ENCODE data around the gene DLK1. TPM values are rescaled to one million over a fixed set of nuclear protein-coding genes. Genes with fewer than 3 reads are reported as not detected.

The DLK1 gene
- total RNA-seq, 1 donor from 2014 or later = 1.2 TPM

DNA sequence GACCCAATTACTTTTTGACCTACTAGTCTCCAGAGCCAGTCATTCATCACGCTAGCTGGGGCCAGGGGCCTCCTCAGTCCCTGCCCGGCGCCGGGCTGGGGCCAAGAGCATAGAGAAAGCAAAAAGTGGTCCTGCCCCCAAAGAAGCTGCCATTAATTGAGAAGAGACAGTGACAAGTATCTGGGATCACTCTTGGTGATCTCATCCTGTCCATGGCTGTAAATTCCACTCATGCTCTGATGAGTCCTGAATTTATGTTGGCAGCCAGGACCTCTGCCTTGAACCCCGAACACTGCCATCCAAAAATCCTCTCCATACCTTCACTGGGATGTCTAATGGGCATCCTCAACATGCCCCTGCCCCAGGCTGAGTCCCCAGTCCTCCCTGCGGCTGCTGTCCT lies 34.4 kb upstream of the DLK1 start:
- intact Hi-C loops (cut with DNase I) = no loop called here
- DNase-seq (ENCODE audit: low spot score) = no peak

GRCh38 chr14:100692859-100693558 lies 33.7 kb upstream of the DLK1 start:
- no peak for DNase-seq (ENCODE audit: low spot score)
- intact Hi-C loops (cut with DNase I) = no loop called here

GRCh38 chr14:100693877-100694578 lies 32.7 kb upstream of the DLK1 start:
- DNase-seq (ENCODE audit: low spot score) = no peak
- intact Hi-C loops (cut with DNase I) = no loop called here

DNA sequence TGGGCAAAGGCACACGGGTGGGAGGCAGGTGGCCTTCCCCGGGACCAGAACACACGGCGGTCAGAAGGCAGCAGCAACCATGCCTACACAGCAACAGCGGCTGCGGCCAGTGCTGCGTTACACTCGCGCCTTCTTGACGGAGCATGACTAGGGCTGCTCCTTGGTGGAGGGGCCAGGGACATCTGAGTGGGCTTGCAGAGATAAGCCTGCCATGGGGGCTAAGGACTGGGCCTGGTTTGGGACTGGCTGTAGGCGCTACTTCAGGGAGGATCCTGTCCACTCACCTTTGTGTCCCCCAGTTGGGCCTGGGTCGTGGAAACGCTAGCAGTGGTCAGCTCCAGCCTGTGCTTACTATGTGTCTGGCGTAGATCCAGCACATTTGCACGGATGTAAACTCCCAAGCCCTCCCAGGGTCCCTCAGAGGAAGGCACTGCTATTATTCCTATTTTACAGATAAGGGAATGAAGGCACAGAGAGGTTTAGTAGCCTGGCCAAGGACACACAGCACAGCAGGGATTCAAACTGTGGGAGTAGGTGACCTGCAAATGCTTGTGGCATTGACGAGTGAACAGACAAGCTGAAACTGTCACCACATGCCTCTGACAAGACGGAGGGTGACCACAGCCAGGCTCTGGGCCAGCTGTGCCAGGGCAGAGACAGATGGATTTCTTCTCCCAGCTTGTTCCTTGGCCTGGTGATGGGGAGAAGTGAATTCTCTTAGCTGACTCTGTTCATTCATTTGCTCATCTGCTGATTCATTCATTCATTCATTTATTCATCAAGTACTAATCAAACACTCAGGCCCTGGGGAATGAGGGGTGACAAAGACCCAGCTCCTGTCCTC lies 31.9 kb upstream of the DLK1 start:
- intact Hi-C loops (cut with DNase I) = no loop called here
- no peak for DNase-seq (ENCODE audit: low spot score)

- DNase-seq (ENCODE audit: low spot score) = no peak
- intact Hi-C loops (cut with DNase I) = no loop called here
Observed at GRCh38 chr14:100695423-100695738, 31.3 kb upstream of the DLK1 start.

- intact Hi-C loops (cut with DNase I) = no loop called here
- DNase-seq (ENCODE audit: low spot score) = no peak
Observed at GRCh38 chr14:100696008-100696407, 30.7 kb upstream of the DLK1 start.

DNA sequence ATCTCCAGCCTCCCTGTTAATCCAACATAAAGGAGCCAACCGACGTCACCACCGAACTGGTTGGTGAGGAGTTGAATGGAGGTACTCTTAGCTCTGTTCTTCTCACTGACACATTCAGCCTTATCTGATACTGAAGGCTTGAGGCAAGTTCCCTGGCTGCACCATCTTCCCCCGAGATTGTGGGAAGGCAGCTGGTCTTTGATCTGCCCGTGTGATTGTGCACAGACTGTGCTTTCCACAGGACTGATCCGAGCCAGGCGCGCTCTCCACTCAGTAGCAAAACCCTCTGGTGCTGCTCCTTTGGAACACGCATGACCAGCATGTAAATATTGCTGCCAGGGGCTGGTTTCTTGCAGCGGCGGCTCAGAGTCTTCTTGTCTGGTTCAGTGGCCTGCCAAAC lies 30.1 kb upstream of the DLK1 start:
- intact Hi-C loops (cut with DNase I) = no loop called here
- no peak for DNase-seq (ENCODE audit: low spot score)

DNA sequence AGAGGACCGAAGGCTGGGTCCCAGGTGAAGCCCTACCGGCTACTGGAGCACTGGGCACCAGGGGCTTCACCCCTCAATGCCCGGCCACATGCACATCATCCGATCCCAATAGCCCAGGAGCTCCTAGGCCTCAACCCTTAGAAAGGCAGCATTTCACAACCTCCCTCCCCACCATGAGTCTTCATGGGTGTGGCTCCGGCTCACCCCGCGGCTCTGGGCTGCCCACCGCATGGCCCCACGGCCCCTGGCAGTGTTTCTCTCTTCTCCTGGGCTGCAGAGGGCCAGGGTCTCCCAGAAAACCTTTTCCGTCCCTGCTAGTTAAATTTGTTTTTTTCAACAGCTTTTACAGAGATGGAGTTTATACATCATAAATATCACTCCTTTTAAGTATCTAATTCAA lies 28.6 kb upstream of the DLK1 start:
- DNase-seq (ENCODE audit: low spot score) = no peak
- intact Hi-C loops (cut with DNase I) = no loop called here

GRCh38 chr14:100698666-100699448 lies 27.8 kb upstream of the DLK1 start:
- intact Hi-C loops (cut with DNase I) = no loop called here
- DNase-seq (ENCODE audit: low spot score) = no peak

DNA sequence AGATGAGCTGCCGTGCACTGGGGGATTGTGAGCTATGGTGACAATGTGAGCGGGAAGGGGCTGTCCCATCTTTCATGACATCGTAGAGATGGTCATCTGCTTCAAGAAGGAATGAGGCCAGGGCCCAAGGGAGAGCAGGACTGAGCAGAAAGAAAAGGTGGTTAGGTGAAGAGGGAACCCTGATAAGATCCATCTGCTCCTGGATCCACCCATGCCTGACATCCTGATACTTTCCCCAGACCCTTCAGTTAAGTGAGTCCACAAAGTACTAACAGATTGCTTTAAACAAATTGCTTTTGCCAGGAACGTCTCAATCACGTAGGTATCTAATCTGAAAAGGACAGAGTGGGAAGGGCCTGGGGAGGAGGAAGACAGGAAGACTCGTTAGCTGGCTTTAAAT lies 25.4 kb upstream of the DLK1 start:
- intact Hi-C loops (cut with DNase I) = no loop called here

GRCh38 chr14:100702590-100702989 lies 24.1 kb upstream of the DLK1 start:
- intact Hi-C loops (cut with DNase I) = no loop called here
- DNase-seq (ENCODE audit: low spot score) = no peak

More for the DNA sequence above, 25.4 kb upstream of the DLK1 start:
- DNase-seq (ENCODE audit: low spot score) = no peak

- no peak for DNase-seq (ENCODE audit: low spot score)
- intact Hi-C loops (cut with DNase I) = no loop called here
Observed at GRCh38 chr14:100703386-100704220, 23.1 kb upstream of the DLK1 start.

GRCh38 chr14:100706200-100706599 lies 20.5 kb upstream of the DLK1 start:
- intact Hi-C loops (cut with DNase I) = no loop called here
- DNase-seq (ENCODE audit: low spot score) = no peak

- intact Hi-C loops (cut with DNase I) = no loop called here
- no peak for DNase-seq (ENCODE audit: low spot score)
Observed at GRCh38 chr14:100706860-100707259, 19.8 kb upstream of the DLK1 start.

DNA sequence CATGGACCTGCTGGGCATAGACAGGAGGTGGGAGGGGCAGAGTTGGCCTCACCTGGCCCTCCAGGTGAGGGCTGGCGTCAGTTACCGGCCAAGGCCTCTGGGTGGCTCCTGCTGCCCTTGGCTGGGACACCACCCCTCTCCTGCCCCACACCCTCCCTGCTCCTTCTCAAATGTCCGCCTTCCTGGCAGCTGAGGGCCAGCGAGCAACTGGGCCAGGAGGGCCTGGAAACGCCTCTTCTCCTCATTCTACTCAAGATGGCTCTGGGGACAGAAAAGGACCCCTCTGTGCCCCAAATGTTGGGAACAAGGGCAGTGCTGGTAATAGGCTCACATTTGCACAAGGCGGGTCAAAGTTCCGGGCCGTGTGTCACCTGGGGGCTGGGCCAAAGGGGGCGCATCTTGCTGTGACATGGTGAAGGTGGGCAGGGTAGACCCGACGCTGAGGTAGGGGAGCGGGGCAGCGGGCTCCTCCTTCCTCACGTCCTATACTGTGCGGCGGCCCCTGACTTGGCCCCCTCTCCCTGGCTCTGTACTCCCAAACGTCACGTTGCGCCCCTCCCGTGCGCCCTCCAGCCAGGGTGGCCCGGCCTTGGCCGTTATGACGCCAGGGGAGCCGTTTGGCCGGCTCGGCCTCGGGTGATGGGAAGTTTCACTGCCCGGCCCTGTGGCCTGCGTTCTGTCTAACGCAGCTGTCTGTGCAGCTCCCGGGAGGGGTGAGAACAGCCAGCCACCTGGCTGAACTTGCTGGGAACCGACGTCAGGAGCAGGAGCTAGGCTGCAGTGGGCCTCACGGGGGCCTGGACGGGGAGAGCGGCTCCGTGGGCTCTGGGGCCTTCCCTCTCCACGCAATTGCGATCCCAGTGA lies 18.0 kb upstream of the DLK1 start:
- no peak for DNase-seq (ENCODE audit: low spot score)
- intact Hi-C loops (cut with DNase I) = no loop called here

- intact Hi-C loops (cut with DNase I) = no loop called here
- DNase-seq (ENCODE audit: low spot score) = no peak
Observed at GRCh38 chr14:100709289-100710284, 17.1 kb upstream of the DLK1 start.

GRCh38 chr14:100710391-100710790 lies 16.3 kb upstream of the DLK1 start:
- DNase-seq (ENCODE audit: low spot score) = no peak
- intact Hi-C loops (cut with DNase I) = no loop called here
